ENCODE results near the gene CENPP.

GRCh38 chr9:92463387-92463786 is 137.6 kb downstream of the CENPP start:
- TF ChIP-seq HDGF (IDR thresholded peaks at IDR 0.05; ENCODE audit: borderline replicate concordance) = no peak
- TF ChIP-seq SUZ12 (IDR thresholded peaks at IDR 0.05) = no peak
- TF ChIP-seq ZNF384 (IDR thresholded peaks at IDR 0.05) = no peak
- TF ChIP-seq TARDBP (IDR thresholded peaks at IDR 0.05) = no peak
- no peak for TF ChIP-seq SP1 (IDR thresholded peaks at IDR 0.05)
- no peak for TF ChIP-seq FOXK2 (IDR thresholded peaks at IDR 0.05)
- TF ChIP-seq FOXA1 (IDR thresholded peaks at IDR 0.05) = no peak
- no peak for TF ChIP-seq PKNOX1 (IDR thresholded peaks at IDR 0.05)
